Esophagus squamous epithelium (tissue), 4 donors: ENCODE measurements around the gene DDR2.

Experiments
- POLR2A ChIP-seq, 4 donors: fragments of 450-650 bp; IDR thresholded peaks; one replicate each; pipeline ENCODE4 v1.6.1; 2017; ENCODE audit warnings: antibody characterized with exemption in 4 of 4, mild to moderate bottlenecking in 4 of 4, moderate library complexity in 3 of 4
- TF ChIP-seq, protein P1 (sequence below), 6 experiments: fragments of 450-650 bp in 4 of 6; fragments of 200-600 bp in 2 of 6; sonication (generic) in 2 of 6; IDR thresholded peaks; one replicate each; pipeline ENCODE4 v1.5.1; 2016 to 2019; ENCODE audit warnings: antibody characterized with exemption in 6 of 6, mild to moderate bottlenecking in 4 of 6, moderate library complexity in 4 of 6

DNA sequence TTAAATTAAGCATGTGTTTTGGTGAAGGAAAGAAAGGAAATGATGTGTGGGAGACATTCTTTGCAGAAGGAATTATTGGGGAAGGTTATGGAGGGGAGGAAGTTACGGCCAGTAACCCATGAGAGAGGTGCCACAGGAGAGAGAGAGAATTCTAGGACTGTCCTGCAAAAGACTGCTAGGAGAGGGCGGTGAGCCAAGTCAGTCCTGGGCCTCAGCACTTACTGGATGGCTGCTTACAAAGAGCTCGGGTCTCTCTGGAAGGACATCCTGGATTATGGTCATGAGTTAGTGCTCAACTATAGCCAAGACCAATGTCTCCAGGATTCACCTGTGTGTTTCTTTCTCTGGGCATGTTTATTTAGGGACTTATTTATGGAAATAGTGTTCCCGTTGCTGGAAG, 83.9 kb downstream of the DDR2 start:
- no peak for TF ChIP-seq POLR2A (IDR thresholded peaks at IDR 0.05)
- TF ChIP-seq, protein P1, sequence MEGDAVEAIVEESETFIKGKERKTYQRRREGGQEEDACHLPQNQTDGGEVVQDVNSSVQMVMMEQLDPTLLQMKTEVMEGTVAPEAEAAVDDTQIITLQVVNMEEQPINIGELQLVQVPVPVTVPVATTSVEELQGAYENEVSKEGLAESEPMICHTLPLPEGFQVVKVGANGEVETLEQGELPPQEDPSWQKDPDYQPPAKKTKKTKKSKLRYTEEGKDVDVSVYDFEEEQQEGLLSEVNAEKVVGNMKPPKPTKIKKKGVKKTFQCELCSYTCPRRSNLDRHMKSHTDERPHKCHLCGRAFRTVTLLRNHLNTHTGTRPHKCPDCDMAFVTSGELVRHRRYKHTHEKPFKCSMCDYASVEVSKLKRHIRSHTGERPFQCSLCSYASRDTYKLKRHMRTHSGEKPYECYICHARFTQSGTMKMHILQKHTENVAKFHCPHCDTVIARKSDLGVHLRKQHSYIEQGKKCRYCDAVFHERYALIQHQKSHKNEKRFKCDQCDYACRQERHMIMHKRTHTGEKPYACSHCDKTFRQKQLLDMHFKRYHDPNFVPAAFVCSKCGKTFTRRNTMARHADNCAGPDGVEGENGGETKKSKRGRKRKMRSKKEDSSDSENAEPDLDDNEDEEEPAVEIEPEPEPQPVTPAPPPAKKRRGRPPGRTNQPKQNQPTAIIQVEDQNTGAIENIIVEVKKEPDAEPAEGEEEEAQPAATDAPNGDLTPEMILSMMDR (IDR thresholded peaks at IDR 0.05): no peak
